IMR-90 (cell line): Measurements from ENCODE around the gene GLCE. TPM values are rescaled to one million over a fixed set of nuclear protein-coding genes. Genes with fewer than 3 reads are reported as not detected.

Experiments used
- ATAC-seq: fragments of 200-7000 bp; cut with Tn5 transposase; 2 replicates; pipeline ENCODE4 v1.9.1; 2020; ENCODE audit warnings: low read depth, mild to moderate bottlenecking, moderate library complexity
- BruUV-seq: library from RNA; stranded (reverse); fragments of 400-500 nt; replicated peaks from 2 replicates; lab custom pipeline; 2021; lab: Mats Ljungman, UMichigan
- CTCF ChIA-PET: fragments of 300-600 bp; formaldehyde crosslinking; extraction: SDS; loops from one replicate; lab custom pipeline; 2021; ENCODE audit warnings: antibody characterized with exemption; lab: Yijun Ruan, JAX
- POLR2A ChIA-PET: fragments of 300-600 bp; sonication (Branson Sonifier 250); formaldehyde crosslinking; loops from one replicate; lab custom pipeline; 2022; ENCODE audit warnings: antibody characterized with exemption; ENCODE audit not compliant: unreplicated experiment; lab: Charles Lee
- DNase-seq: peaks from one replicate; pipeline ENCODE4 v3.0.0; 2013
- H2AFZ ChIP-seq: replicated peaks from 2 replicates; pipeline ENCODE3; 2013; ENCODE audit warnings: low read length, mild to moderate bottlenecking; ENCODE audit not compliant: poor library complexity
- H2AK5ac ChIP-seq: 2 replicates; pipeline ENCODE4 v1.6.1; 2013; ENCODE audit warnings: low read depth, low read length, inconsistent platforms
- H2AK9ac ChIP-seq: replicated peaks from 2 replicates; pipeline ENCODE3; 2013; ENCODE audit warnings: mild to moderate bottlenecking, low read depth, low read length, moderate library complexity; ENCODE audit not compliant: poor library complexity
- H2BK120ac ChIP-seq: 2 replicates; pipeline ENCODE4 v1.6.1; 2013; ENCODE audit warnings: low read depth, low read length, inconsistent platforms
- H2BK15ac ChIP-seq: 3 replicates; pipeline ENCODE4 v1.6.1; 2013; ENCODE audit warnings: low read depth, low read length, inconsistent platforms
- H2BK20ac ChIP-seq: 2 replicates; pipeline ENCODE4 v1.6.1; 2013; ENCODE audit warnings: low read depth, mild to moderate bottlenecking, inconsistent platforms, low read length, moderate library complexity
- H2BK5ac ChIP-seq: 2 replicates; pipeline ENCODE4 v1.6.1; 2013; ENCODE audit warnings: mild to moderate bottlenecking, low read depth, low read length, inconsistent platforms; ENCODE audit not compliant: poor library complexity, severe bottlenecking
- H3K14ac ChIP-seq: replicated peaks from 2 replicates; pipeline ENCODE4 v1.6.1; 2013; ENCODE audit warnings: low read depth, low read length, inconsistent platforms
- H3K18ac ChIP-seq: 2 replicates; pipeline ENCODE4 v1.6.1; 2013; ENCODE audit warnings: low read depth, low read length, control low read depth
- H3K23ac ChIP-seq: 2 replicates; pipeline ENCODE4 v1.6.1; 2013; ENCODE audit warnings: low read depth, low read length, inconsistent platforms
- H3K27ac ChIP-seq: 2 replicates; pipeline ENCODE4 v1.5.1; 2013; ENCODE audit warnings: mild to moderate bottlenecking, control low read depth, low read length; ENCODE audit not compliant: insufficient read depth
- H3K27me3 ChIP-seq: 2 replicates; pipeline ENCODE4 v1.6.1; 2013; ENCODE audit warnings: low read length; ENCODE audit not compliant: control insufficient read depth, insufficient read depth
- H3K36me3 ChIP-seq: 2 replicates; pipeline ENCODE4 v1.6.1; 2013; ENCODE audit warnings: low read length, mixed read lengths; ENCODE audit not compliant: control insufficient read depth, insufficient read depth
- H3K4ac ChIP-seq: 2 replicates; pipeline ENCODE4 v1.6.1; 2013; ENCODE audit warnings: low read depth, low read length, inconsistent platforms
- H3K4me1 ChIP-seq: 2 replicates; pipeline ENCODE4 v1.6.1; 2013; ENCODE audit warnings: low read length, mixed read lengths; ENCODE audit not compliant: control insufficient read depth, insufficient read depth
- H3K4me2 ChIP-seq: 2 replicates; pipeline ENCODE4 v1.6.1; 2013; ENCODE audit warnings: low read depth, mild to moderate bottlenecking, control low read depth, low read length, moderate library complexity
- H3K4me3 ChIP-seq: 2 replicates; pipeline ENCODE4 v1.5.1; 2013; ENCODE audit warnings: low read depth, mild to moderate bottlenecking, control low read depth, low read length, moderate library complexity; ENCODE audit not compliant: insufficient read depth
- H3K56ac ChIP-seq: 2 replicates; pipeline ENCODE4 v1.6.1; 2013; ENCODE audit warnings: low read length, inconsistent platforms; ENCODE audit not compliant: insufficient read depth; ENCODE audit errors: extremely low read depth
- H3K79me1 ChIP-seq, 2 experiments: 2 replicates each; pipeline ENCODE4 v1.6.1; 2013; ENCODE audit warnings: low read length in 2 of 2, inconsistent platforms in 1 of 2, low read depth in 1 of 2
- H3K9ac ChIP-seq: 2 replicates; pipeline ENCODE4 v1.6.1; 2013; ENCODE audit warnings: low read depth, low read length, control low read depth
- H3K9me1 ChIP-seq: 2 replicates; pipeline ENCODE4 v1.6.1; 2013; ENCODE audit warnings: low read length, inconsistent platforms; ENCODE audit not compliant: insufficient read depth
- H3K9me3 ChIP-seq: 2 replicates; pipeline ENCODE4 v1.6.1; 2013; ENCODE audit warnings: low read length; ENCODE audit not compliant: control insufficient read depth, insufficient read depth
- H4K20me1 ChIP-seq: 2 replicates; pipeline ENCODE4 v1.6.1; 2013; ENCODE audit warnings: low read length, inconsistent platforms; ENCODE audit not compliant: insufficient read depth
- H4K5ac ChIP-seq: 2 replicates; pipeline ENCODE4 v1.6.1; 2013; ENCODE audit warnings: mild to moderate bottlenecking, low read depth, low read length, control low read depth
- H4K8ac ChIP-seq, 2 experiments: 2 replicates each; pipeline ENCODE4 v1.6.1; 2013; ENCODE audit warnings: low read depth in 2 of 2, low read length in 2 of 2, control low read depth in 1 of 2, inconsistent platforms in 1 of 2
- H4K91ac ChIP-seq: 2 replicates; pipeline ENCODE4 v1.6.1; 2013; ENCODE audit warnings: low read depth, low read length, inconsistent platforms; ENCODE audit not compliant: insufficient read depth
- MAFK ChIP-seq: IDR thresholded peaks from 2 replicates; pipeline ENCODE4 v1.6.1; 2012; ENCODE audit warnings: low read depth, low read length, improper control_type of control experiment
- MXI1 ChIP-seq: IDR thresholded peaks from 2 replicates; pipeline ENCODE4 v1.6.1; 2012; ENCODE audit warnings: low read depth, mild to moderate bottlenecking, low read length, moderate library complexity, borderline replicate concordance
- WGBS, 2 experiments: methylation state at CpG; one replicate each; pipeline versions ENCODE4 v1.1.5 to v1.1.7; 2013; ENCODE audit warnings: missing lambda C conversion rate in 2 of 2; ENCODE audit not compliant: insufficient read length in 1 of 2; ENCODE audit errors: extremely low coverage in 2 of 2; 5-methylcytosine and 5-hydroxymethylcytosine counted together
- dilution Hi-C: fragments of 300-500 bp; cut with HindIII; formaldehyde crosslinking; loops from one replicate; pipeline ENCODE4 v1.14.3; 2018; ENCODE audit warnings: low sequenced_read_pairs; ENCODE audit not compliant: unreplicated experiment
- in situ Hi-C: fragments of 300-500 bp; cut with MboI; formaldehyde crosslinking; loops from 3 replicates; pipeline ENCODE4 v1.14.3; 2019; ENCODE audit warnings: low sequenced_read_pairs, inconsistent platforms, mixed read lengths
- intact Hi-C: fragments of 100-400 bp; cut with micrococcal nuclease; formaldehyde crosslinking; loops from 2 replicates; pipeline ENCODE4 v1.10.0; 2022
- polyA plus RNA-seq, 3 experiments: library from polyadenylated mRNA; depleted of rRNA; stranded (reverse); fragments of >200 nt; gene quantifications; 2 replicates each; pipeline ENCODE4 v1.2.3, GENCODE V29; 2012; ENCODE audit warnings: low replicate concordance in 1 of 3
- total RNA-seq: library from RNA; depleted of rRNA; stranded (reverse); fragments of >200 nt; gene quantifications from 2 replicates; pipeline ENCODE4 v1.2.3, GENCODE V29; 2012
- TF ChIP-seq, protein P1 (sequence below): conservative IDR thresholded peaks from 2 replicates; pipeline ENCODE4 v1.5.1; 2012; ENCODE audit warnings: mild to moderate bottlenecking, low read depth, low read length, improper control_type of control experiment

GLCE gene
- total and polyA plus RNA-seq, 2 of the 4 experiments (the other 2 are of a cell fraction): 15.3 to 29.6 TPM

DNA sequence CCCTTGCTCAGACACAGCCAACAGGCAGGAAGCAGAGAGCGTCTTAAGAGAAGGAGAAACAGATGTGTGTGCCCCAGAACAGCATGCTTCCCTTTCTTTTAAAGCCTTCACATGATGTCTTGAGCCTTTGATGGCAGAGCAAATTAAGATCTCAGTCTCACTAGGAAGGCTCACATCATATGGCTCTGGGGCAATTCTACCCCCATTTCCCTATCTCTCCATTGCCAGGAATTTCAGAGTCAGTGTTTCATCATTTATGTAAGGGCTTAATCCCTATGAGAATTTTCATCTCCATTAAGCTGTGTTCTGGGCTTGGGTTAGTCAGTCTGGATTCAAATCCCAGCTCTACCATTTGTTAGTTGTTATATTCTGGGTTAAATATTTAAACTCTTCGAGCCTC, 41.4 kb upstream of the GLCE start:
- Histone ChIP-seq H3K4me3 (no peak overlapping the region), H3K36me3 (no peaks in the 10 kb centered on the region), H4K8ac (no peak overlapping the region), H3K27me3 (peaks cover 77% of the 10 kb centered on the region), H3K4ac (no peak overlapping the region), H2AK5ac (no peak overlapping the region), H2BK120ac (no peak overlapping the region), H4K91ac (no peak overlapping the region), H3K27ac (no peak overlapping the region), H2BK5ac (no peak overlapping the region), H3K9ac (no peak overlapping the region), H3K18ac (no peak overlapping the region), H3K23ac (no peak overlapping the region), H2AFZ (no peak overlapping the region), H3K79me1 (no peaks in the 10 kb centered on the region), H4K20me1 (no peaks in the 10 kb centered on the region), H3K9me3 (no peaks in the 10 kb centered on the region), H3K4me2 (no peak overlapping the region), H3K14ac (no peak overlapping the region), H2BK15ac (no peak overlapping the region), H3K9me1 (no peaks in the 10 kb centered on the region), H4K5ac (no peak overlapping the region), H3K4me1 (peaks cover 4% of the 10 kb centered on the region; the same call in 1 of the 2 replicates), H2AK9ac (no peak overlapping the region), H3K56ac (no peak overlapping the region), H2BK20ac (no peak overlapping the region)
- no TSS peak for BruUV-seq
- no CpG with 5 or more reads among the region's 2 CpGs for WGBS, 2 experiments
- no peak for ATAC-seq
- no peak for TF ChIP-seq MXI1
- no peak for TF ChIP-seq MAFK
- TF ChIP-seq, protein P1, sequence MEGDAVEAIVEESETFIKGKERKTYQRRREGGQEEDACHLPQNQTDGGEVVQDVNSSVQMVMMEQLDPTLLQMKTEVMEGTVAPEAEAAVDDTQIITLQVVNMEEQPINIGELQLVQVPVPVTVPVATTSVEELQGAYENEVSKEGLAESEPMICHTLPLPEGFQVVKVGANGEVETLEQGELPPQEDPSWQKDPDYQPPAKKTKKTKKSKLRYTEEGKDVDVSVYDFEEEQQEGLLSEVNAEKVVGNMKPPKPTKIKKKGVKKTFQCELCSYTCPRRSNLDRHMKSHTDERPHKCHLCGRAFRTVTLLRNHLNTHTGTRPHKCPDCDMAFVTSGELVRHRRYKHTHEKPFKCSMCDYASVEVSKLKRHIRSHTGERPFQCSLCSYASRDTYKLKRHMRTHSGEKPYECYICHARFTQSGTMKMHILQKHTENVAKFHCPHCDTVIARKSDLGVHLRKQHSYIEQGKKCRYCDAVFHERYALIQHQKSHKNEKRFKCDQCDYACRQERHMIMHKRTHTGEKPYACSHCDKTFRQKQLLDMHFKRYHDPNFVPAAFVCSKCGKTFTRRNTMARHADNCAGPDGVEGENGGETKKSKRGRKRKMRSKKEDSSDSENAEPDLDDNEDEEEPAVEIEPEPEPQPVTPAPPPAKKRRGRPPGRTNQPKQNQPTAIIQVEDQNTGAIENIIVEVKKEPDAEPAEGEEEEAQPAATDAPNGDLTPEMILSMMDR: no peak
- dilution Hi-C loops: no loop called here
- intact Hi-C loops: no loop called here
- no peak for DNase-seq
- ChIA-PET CTCF (interaction anchor here (1.0 kb wide), 1 partner anchor 10 kb away, joined by 3 read pairs; no protein-coding TSS in a partner anchor), POLR2A (interaction anchor here (0.8 kb wide), 1 partner anchor 9 kb away, joined by 3 read pairs; no protein-coding TSS in a partner anchor)
- in situ Hi-C loops: no loop called here
